GM12865 (cell line): ENCODE results near the gene TLCD2.
"Not testable (repeated sequence)": the region's sequence is repeated elsewhere in the genome, so short reads cannot be mapped to it uniquely, and the experiment has no call there.

Source experiments
- DNase-seq: peaks from one replicate; pipeline ENCODE4 v3.0.0; 2010; ENCODE audit warnings: low read depth
- H3K4me3 ChIP-seq: 2 replicates; pipeline ENCODE4 v1.5.1; 2011; ENCODE audit warnings: mild to moderate bottlenecking, low read depth, low read length, control low read depth
- CTCF ChIP-seq: IDR thresholded peaks from 2 replicates; pipeline ENCODE4 v1.5.1; 2011; ENCODE audit warnings: low read length, control low read depth, low read depth, inconsistent platforms; ENCODE audit not compliant: insufficient read depth; ENCODE audit errors: missing control alignments

TLCD2 gene

GRCh38 chr17:1697681-1698080 lies 12.5 kb downstream of the TLCD2 start:
- no peak for TF ChIP-seq CTCF
- DNase-seq, result no peak
- no peak overlapping the region for H3K4me3 ChIP-seq

GRCh38 chr17:1695365-1695764 lies 14.8 kb downstream of the TLCD2 start:
- H3K4me3 ChIP-seq, result no peak overlapping the region
- DNase-seq, result peak; percentile 70
- TF ChIP-seq CTCF, result no peak

- no peak for TF ChIP-seq CTCF
- H3K4me3 ChIP-seq, result no peak overlapping the region
- DNase-seq, result no peak
Observed at GRCh38 chr17:1693339-1693738, 16.8 kb downstream of the TLCD2 start.

GRCh38 chr17:1690544-1691221 lies 19.5 kb downstream of the TLCD2 start:
- no peak for DNase-seq
- no peak overlapping the region for H3K4me3 ChIP-seq
- TF ChIP-seq CTCF, result no peak

GRCh38 chr17:1688405-1688804 lies 21.8 kb downstream of the TLCD2 start:
- not testable (repeated sequence) for H3K4me3 ChIP-seq, DNase-seq

GRCh38 chr17:1686086-1686485 lies 24.1 kb downstream of the TLCD2 start:
- DNase-seq, result no peak
- H3K4me3 ChIP-seq, result no peak overlapping the region
- TF ChIP-seq CTCF, result no peak

GRCh38 chr17:1684378-1685189 lies 25.6 kb downstream of the TLCD2 start, which contains the start of gene PRPF8:
TSS of gene PRPF8 (minus strand) at chr17:1684867. CDS start at chr17:1684571, 296 bp downstream.
- peak within 1 kb of the TSS; percentile 93 for H3K4me3 ChIP-seq
- no peak for TF ChIP-seq CTCF
- peak; percentile 98 for DNase-seq
